T-helper 17 cell (primary cell): Measurements from ENCODE around the gene CDYL. TPM values are rescaled to one million over a fixed set of nuclear protein-coding genes. Genes with fewer than 3 reads are reported as not detected.
A peak's percentile ranks its signal among the peaks of the same experiment; 100 is the strongest.

Experiments used
- ATAC-seq: fragments of 150-1000 bp; cut with Tn5 transposase; 2 replicates; pipeline ENCODE4 v1.10.0; 2021; ENCODE audit warnings: mild to moderate bottlenecking, moderate library complexity
- DNase-seq, 3 donors: peaks; one replicate each; pipeline versions ENCODE4 v3.0.0 to v3.0.0-alpha.2; 2020 to 2021
- H3K9me3 ChIP-seq: one replicate; pipeline ENCODE4 v1.7.0; 2013; ENCODE audit warnings: low read length, mild to moderate bottlenecking; ENCODE audit not compliant: control insufficient read depth, poor library complexity, severe bottlenecking
- H3K27ac Mint-ChIP-seq: one replicate; pipeline ENCODE4 v1.8.0; 2022; ENCODE audit warnings: mild to moderate bottlenecking, moderate library complexity, mixed read lengths
- H3K27me3 Mint-ChIP-seq: one replicate; pipeline ENCODE4 v1.8.0; 2022; ENCODE audit warnings: mixed read lengths
- H3K36me3 Mint-ChIP-seq: one replicate; pipeline ENCODE4 v1.8.0; 2022; ENCODE audit warnings: low read depth, mixed read lengths
- H3K4me1 Mint-ChIP-seq: one replicate; pipeline ENCODE4 v1.8.0; 2022; ENCODE audit warnings: mild to moderate bottlenecking, mixed read lengths
- H3K4me3 Mint-ChIP-seq: one replicate; pipeline ENCODE4 v1.8.0; 2022; ENCODE audit warnings: mild to moderate bottlenecking, moderate library complexity, mixed read lengths
- total RNA-seq, 4 donors: library from RNA in 2 of 4; stranded (reverse) in 2 of 4; gene quantifications; one replicate each; pipeline ENCODE4 v1.2.3 and lab custom pipeline; 2022 to 2026

CDYL gene
- total RNA-seq, 2 donors from 2014 or later, result 21.2 to 31.5 TPM

DNA sequence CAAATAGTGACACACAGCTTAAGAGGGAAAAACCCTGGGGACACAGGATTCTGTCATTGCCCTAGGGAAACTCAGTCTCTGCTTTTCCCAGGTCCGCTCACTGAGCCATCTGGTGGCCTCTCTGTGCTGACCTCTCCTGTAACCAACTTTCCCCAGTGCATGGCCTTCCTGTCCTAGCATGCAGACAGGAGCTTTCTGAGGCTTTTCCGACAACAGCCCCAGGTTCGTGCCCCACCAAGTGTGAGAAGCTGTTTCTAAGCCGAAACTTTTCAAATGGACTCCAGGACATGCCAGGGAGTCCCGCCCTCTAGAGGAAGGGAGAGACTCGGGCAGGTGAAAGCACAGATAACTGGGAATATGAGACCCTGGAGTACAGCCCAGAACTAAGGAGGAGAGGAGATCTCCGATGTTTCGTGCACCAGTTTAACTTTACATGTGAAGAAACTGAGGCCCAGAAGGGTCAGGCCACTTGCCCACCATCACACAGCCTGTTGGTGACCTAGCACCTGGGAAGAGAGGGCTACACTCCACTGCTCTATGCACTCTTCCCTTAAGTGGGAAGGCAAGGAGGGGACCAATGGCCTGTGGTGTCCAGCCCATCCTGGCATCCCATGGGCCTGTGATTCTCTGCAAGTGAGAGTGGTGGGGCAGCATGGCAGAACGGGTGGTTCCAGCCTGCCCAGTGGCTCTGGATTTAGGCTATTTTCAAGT is 181.5 kb downstream of the CDYL start:
- Mint-ChIP-seq H3K36me3 (peaks cover 5% of the 10 kb centered on the region), H3K4me3 (peak overlapping the region; percentile 7), H3K27ac (no peak overlapping the region), H3K27me3 (no peaks in the 10 kb centered on the region), H3K4me1 (no peaks in the 10 kb centered on the region)
- no peak for ATAC-seq
- no peaks in the 10 kb centered on the region for H3K9me3 ChIP-seq
- no peak for DNase-seq

DNA sequence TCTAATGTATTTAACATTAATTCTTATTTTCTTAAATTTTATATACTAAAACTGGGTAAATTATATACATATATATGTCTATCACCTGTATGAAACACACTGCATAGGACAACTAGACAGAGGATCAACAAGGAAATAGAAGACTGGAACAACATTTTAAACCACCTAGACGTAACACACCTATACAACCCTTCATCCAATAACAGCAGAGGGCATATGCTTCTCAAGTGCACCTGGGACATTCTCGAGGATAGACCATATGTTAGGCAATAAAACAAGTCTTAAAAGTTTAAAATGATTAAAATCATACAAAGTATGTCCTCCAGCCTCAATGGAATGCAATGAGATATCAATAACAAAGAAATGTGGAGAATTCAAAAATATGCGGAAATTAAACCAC is 182.4 kb downstream of the CDYL start:
- no peaks in the 10 kb centered on the region for H3K4me1 Mint-ChIP-seq
- ATAC-seq (no peak), DNase-seq (no peak)
- no peak overlapping the region for H3K4me3 Mint-ChIP-seq
- no peaks in the 10 kb centered on the region for H3K27me3 Mint-ChIP-seq
- no peaks in the 10 kb centered on the region for H3K9me3 ChIP-seq
- peaks cover 4% of the 10 kb centered on the region for H3K36me3 Mint-ChIP-seq
- no peak overlapping the region for H3K27ac Mint-ChIP-seq

DNA sequence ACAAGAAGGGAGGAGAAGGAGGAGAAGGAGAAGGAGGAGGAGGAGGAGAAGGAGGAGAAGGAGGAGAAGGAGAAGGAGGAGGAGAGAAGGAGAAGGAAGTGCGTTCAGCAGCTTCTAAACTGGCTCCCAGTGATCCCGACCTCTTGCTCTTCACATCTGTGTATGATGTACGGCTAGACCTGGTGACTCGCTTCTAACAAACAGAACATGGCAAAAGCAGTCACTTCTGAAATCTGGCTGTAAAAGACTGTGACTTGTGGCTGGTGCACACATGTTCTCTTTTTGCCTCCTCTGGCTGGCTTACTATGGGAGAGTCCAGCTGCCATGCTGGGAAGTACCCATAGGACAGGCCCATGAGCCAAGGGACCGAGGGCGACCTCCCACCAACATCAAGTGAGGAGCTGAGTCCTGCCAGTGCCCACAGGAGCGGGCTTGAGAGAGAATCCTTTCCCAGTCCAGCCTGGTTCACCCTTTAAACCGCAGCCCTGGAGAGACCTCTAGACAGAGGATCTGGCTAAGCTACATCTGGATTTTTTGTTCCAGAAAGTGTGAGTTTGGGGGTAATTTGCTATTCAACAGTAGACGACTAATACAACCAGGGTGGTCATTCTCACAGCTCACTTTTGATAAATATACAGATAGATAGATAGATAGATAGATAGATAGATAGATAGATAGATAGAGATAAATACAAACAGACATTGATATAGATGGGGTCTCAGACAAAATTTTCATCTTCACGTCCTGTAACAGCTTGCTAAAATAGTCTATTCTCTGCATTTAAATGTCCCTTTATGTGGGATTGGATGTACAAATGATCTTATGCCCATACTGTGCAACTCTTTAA is 185.3 kb downstream of the CDYL start:
- Mint-ChIP-seq H3K27me3 (peaks cover 17% of the 10 kb centered on the region), H3K4me3 (no peak overlapping the region), H3K27ac (no peak overlapping the region), H3K36me3 (no peaks in the 10 kb centered on the region), H3K4me1 (no peaks in the 10 kb centered on the region)
- no peak for DNase-seq
- H3K9me3 ChIP-seq, result no peaks in the 10 kb centered on the region
- ATAC-seq, result no peak

DNA sequence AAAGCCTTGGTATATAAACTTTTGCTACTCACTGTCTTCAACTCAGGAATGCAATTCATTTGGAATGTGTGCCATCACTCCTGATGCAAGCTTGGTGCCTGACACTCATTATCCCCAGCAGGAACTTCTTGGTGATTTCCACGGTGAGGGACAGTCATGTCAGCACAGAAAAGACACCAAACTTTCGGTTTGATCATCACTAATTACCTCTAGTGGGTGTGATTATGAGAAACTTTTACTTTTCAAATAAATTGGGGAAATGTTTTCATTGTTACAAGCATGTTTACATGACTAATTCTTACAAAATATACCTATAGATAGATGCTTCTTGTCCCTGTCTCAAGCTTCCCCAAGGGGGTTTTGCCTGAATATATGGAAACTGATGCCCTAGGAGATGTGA is 186.7 kb downstream of the CDYL start:
- no peak for DNase-seq
- no peak for ATAC-seq
- Mint-ChIP-seq H3K27ac (no peak overlapping the region), H3K4me3 (no peak overlapping the region), H3K36me3 (no peaks in the 10 kb centered on the region), H3K27me3 (peaks cover 17% of the 10 kb centered on the region), H3K4me1 (no peaks in the 10 kb centered on the region)
- H3K9me3 ChIP-seq, result no peaks in the 10 kb centered on the region

DNA sequence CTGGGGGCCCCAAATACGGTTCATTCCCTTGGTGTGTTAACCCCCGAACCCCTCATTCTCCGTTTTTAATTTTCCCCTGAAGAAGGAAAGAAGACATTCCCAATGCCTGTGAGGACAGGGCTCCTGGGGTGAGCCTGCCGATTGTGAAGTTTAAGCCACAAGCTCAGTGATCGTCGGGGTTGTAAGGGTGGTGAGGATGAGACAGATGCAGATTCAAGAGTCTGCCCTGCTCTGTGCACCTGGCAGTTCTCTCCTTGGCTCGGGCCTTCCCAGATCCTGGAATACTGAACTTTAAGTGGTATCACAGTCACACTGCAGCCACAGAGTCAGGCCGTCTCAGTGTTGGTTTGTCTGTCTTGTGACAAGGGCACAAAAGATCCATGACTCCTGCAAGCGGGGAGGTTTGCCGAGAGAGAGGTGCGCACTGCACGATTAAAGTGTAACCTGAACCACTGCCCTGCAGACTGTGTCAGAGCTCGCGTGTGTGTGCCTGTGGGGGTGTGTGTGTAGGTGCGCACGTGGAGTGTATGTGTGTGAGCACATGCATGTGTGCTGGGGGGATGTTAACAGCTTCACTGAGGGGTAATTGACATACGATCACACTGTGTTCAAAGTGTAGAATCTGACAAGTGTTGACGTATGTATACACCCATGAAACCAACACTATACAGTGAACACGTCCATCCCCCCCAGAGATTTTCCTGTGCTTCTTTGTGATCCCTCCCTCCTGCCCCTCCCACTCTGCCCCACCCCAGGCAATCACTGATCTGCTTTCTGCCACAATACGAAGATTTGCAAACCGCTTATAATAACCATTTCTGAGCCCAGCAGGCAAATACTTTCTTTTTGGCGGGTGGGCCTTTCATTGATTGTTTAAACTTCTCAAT is 188.7 kb downstream of the CDYL start:
- ATAC-seq (no peak), DNase-seq (no peak)
- H3K9me3 ChIP-seq, result no peaks in the 10 kb centered on the region
- no peak overlapping the region for H3K27ac Mint-ChIP-seq
- H3K4me3 Mint-ChIP-seq, result no peak overlapping the region
- H3K36me3 Mint-ChIP-seq, result no peaks in the 10 kb centered on the region
- H3K27me3 Mint-ChIP-seq, result peaks cover 17% of the 10 kb centered on the region
- no peaks in the 10 kb centered on the region for H3K4me1 Mint-ChIP-seq

DNA sequence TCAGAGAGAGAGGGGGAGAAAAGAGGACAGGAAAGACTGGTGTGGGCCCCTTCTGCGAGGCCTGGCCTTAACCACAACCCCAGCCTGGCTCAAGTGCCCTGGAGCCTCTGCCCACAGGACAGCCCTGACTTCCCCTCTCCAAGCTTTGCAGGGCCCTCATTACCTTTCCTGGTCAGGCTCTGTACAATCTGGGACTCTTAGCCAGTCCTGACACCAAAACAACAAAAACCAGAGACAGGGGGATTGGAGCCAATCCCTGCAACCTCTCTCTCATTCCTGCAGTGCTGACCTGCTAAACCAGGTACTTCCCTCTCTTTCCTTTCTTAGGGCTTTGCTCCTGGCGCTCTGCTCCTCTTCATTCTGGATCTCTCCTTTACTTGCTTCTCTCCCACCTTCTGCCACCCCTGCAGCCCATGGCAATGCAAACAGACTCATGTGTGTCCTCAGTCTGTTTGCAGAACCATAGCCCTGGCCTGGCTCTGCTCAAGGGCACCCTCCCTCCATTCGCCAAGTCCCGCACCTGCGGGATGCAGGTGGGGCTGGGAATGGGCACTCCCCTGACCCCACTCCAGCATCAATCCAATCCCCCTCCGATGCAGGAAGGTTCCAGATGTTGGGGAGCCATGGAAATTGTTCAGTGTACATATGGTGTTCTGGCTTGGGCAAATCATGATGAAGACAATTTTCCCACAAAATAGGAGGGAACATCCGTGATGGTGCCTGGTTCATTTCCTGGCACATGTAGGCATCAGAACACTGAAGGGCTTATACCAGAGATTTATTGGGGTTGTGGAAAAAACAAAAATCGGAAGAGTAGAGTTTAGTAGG is 189.6 kb downstream of the CDYL start:
- H3K36me3 Mint-ChIP-seq, result no peaks in the 10 kb centered on the region
- peaks cover 20% of the 10 kb centered on the region for H3K27me3 Mint-ChIP-seq
- ATAC-seq (no peak), DNase-seq (no peak)
- H3K27ac Mint-ChIP-seq, result no peak overlapping the region
- no peak overlapping the region for H3K4me3 Mint-ChIP-seq
- no peaks in the 10 kb centered on the region for H3K9me3 ChIP-seq
- no peaks in the 10 kb centered on the region for H3K4me1 Mint-ChIP-seq

DNA sequence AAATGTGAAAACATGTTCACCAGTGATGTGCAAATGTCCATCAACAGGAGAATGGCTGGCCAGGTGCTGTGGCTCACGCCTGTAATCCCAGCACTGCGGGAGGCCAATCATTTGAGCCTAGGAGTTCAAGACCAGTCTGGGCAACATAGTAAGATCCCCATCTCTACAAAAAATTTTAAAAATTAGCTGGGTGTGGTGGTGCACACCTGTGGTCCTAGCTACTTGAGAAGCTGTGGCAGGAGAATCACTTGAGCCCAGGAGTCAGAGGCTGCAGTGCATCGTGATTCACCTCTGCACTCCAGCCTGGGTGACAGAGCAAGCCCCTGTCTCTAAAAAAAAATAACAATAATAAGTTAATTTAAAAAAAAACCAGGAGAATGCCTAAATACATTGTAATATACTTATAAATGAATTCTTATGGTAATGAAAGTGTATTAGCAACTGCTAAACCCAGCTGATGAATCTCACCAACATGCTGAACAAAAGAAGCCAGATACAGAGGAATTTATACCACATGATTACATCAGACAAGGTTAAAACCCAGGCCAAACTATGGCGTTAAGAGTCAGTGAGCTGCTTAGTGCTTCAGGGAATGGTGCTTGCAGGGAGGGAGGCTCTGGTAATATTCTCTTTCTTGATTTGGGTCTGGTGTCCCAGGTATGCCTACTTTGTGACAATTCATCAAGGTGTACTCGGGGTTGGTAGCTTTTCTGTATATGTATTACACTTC is 191.3 kb downstream of the CDYL start:
- H3K27me3 Mint-ChIP-seq, result peaks cover 34% of the 10 kb centered on the region
- DNase-seq (no peak), ATAC-seq (no peak)
- H3K4me3 Mint-ChIP-seq, result no peak overlapping the region
- H3K36me3 Mint-ChIP-seq, result no peaks in the 10 kb centered on the region
- H3K9me3 ChIP-seq, result no peaks in the 10 kb centered on the region
- H3K27ac Mint-ChIP-seq, result no peak overlapping the region
- no peaks in the 10 kb centered on the region for H3K4me1 Mint-ChIP-seq

DNA sequence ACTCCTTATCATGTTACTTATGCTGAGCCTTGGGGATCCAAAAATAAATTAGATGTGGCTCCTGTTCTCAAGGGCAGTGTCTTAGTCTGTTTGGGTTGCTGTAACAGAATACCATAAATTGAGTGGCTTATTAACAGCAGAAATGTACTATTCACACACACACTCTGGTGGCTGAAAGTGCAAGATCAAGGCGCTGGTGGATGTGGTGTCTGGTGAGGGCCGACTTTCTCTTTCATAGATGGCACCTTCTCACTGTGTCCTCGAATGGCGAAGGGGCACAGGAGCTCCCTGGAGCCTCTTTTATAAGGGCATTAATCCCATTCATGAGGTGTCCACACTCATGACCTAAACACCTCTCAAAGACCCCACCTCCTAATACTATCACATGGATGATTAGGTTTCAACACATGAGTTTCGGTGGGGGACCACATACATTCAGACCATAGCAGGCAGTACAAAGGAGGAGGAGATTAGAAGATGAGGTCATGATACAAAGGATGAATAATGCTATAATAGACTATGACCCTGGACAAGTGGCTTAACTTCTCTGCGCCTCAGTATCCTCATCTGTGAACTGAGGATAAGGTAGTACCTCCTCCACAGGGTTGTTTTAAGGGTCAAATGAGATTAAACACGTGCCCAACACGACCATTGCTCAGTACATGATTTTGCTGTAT is 193.5 kb downstream of the CDYL start:
- Mint-ChIP-seq H3K27me3 (peaks cover 29% of the 10 kb centered on the region), H3K4me1 (no peaks in the 10 kb centered on the region)
- no peak for DNase-seq

DNA sequence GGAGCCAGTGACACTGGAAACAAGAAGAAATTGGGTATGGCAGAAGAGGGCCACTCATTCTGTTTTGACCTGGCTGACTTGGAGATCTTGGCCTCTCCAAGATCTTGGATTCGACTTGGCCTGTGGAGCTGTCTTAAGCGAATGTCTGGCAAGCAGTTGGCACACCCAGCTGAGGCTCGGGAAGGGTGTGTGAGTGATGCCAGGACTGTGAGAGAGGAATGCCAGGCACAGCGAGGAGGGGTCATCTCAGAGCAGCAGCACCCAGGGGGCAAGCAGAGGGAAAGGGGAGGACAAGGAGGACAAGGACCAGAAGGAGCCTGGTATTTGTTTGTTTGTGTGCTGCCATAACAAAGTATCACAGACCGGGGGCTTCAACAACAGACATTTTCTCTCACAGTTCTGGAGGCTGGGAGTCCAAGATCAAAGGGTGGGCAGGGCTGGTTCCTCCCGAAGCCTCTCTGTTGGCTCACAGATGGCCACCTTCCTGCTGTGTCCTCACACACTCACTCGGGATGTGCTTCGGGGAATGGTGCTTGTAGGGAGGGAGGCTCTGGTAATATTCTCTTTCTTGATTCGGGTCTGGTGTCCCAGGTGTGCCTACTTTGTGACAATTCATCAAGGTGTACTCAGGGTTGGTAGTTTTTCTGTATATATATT is 194.7 kb downstream of the CDYL start:
- no peaks in the 10 kb centered on the region for H3K36me3 Mint-ChIP-seq
- DNase-seq, result no peak
- no peak overlapping the region for H3K4me3 Mint-ChIP-seq
- no peaks in the 10 kb centered on the region for H3K4me1 Mint-ChIP-seq
- ATAC-seq, result no peak
- H3K27me3 Mint-ChIP-seq, result peaks cover 24% of the 10 kb centered on the region
- no peak overlapping the region for H3K27ac Mint-ChIP-seq
- no peaks in the 10 kb centered on the region for H3K9me3 ChIP-seq

More for the DNA sequence above, 193.5 kb downstream of the CDYL start:
- no peak overlapping the region for H3K4me3 Mint-ChIP-seq
- ATAC-seq, result no peak
- H3K27ac Mint-ChIP-seq, result no peak overlapping the region
- no peaks in the 10 kb centered on the region for H3K9me3 ChIP-seq
- no peaks in the 10 kb centered on the region for H3K36me3 Mint-ChIP-seq

DNA sequence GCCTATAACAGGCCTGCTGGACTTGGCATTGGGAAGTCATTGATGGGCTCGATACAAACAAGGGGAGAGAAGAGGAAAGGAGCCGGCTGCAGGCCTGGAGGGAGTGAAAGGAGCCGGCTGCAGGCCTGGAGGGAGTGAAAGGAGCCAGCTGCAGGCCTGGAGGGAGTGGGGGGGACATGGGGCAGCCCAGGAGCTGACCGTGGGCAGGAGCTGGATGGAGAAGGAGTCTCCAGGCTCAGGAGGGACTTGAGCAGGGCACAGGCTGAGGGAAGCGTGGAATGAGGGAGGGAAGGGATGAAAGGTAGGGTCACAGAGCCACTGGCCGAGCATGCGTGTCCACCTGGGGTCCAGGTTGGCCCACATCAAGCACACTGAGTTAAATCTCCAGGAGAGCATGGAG is 195.6 kb downstream of the CDYL start:
- H3K9me3 ChIP-seq, result no peaks in the 10 kb centered on the region
- H3K27ac Mint-ChIP-seq, result no peak overlapping the region
- no peaks in the 10 kb centered on the region for H3K4me1 Mint-ChIP-seq
- H3K36me3 Mint-ChIP-seq, result no peaks in the 10 kb centered on the region
- no peak for DNase-seq
- no peak for ATAC-seq
- H3K4me3 Mint-ChIP-seq, result no peak overlapping the region
- peaks cover 19% of the 10 kb centered on the region for H3K27me3 Mint-ChIP-seq

DNA sequence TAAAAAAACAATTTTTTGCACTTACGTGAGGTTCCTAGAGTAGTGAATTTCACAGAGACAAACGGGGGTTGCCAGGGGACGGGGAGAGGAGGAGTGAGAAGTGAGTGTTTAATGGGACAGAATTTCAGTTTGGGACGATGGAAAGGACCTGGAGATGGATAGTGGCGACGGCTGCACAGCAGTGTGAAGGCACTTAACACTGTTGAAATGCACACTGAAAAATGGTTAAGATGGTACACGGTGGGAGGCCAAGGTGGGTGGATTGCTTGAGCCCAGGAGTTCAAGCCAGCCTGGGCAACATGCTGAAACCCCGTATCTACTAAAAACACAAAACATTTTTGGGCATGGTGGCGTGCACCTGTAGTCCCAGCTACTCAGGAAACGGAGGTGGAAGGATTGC is 196.2 kb downstream of the CDYL start:
- no peaks in the 10 kb centered on the region for H3K36me3 Mint-ChIP-seq

More for the DNA sequence above, 196.2 kb downstream of the CDYL start:
- H3K9me3 ChIP-seq, result no peaks in the 10 kb centered on the region
- H3K4me3 Mint-ChIP-seq, result no peak overlapping the region
- no peak overlapping the region for H3K27ac Mint-ChIP-seq
- no peak for DNase-seq
- H3K4me1 Mint-ChIP-seq, result no peaks in the 10 kb centered on the region
- H3K27me3 Mint-ChIP-seq, result peaks cover 19% of the 10 kb centered on the region
- ATAC-seq, result no peak
